ENCODE data around the gene CFAP53.
A peak's percentile ranks its signal among the peaks of the same experiment; 100 is the strongest.

Gene CFAP53

DNA sequence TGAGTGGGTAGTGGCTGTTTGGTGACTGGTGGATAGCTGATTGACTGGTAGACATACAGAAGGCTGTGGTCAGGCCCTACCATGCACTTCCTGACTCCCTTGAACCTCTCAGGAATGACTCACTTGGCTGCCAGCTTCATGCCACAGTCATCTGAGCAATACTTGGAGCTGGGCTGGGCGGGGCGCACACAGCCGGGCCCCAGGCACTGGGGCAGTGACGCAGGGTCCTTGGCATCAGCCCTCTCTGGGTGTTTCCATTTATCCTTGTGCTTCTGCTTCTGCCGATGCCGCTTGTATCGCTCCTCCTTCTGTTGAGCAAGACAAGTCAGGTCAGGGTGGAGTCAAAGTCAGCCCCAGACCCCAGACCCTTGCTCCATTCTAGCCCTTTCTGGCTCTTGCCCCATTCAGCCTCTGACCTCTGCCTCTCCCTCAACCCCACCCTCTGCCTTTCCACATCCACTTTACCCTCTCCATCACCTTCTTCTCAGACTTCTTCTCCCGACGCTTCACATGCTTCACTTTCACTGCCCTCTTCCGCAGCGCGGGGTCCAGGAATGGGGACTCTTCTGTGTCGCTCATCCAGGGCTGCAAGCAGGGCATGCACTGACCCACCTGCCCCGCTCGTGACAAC, 18.1 kb upstream of the CFAP53 start:
- TF ChIP-seq POLR2A (IDR thresholded peaks at IDR 0.05; ENCODE audit: low read length): no peak
- TF ChIP-seq GATA1 (IDR thresholded peaks at IDR 0.05; ENCODE audit: low read depth, low read length): no peak
- DNase-seq: no peak

GRCh38 chr18:50283469-50284209, 17.3 kb upstream of the CFAP53 start:
- TF ChIP-seq GATA1 (IDR thresholded peaks at IDR 0.05; ENCODE audit: low read depth, low read length): no peak
- no peak for TF ChIP-seq POLR2A (IDR thresholded peaks at IDR 0.05; ENCODE audit: low read length)
- no peak for DNase-seq

DNA sequence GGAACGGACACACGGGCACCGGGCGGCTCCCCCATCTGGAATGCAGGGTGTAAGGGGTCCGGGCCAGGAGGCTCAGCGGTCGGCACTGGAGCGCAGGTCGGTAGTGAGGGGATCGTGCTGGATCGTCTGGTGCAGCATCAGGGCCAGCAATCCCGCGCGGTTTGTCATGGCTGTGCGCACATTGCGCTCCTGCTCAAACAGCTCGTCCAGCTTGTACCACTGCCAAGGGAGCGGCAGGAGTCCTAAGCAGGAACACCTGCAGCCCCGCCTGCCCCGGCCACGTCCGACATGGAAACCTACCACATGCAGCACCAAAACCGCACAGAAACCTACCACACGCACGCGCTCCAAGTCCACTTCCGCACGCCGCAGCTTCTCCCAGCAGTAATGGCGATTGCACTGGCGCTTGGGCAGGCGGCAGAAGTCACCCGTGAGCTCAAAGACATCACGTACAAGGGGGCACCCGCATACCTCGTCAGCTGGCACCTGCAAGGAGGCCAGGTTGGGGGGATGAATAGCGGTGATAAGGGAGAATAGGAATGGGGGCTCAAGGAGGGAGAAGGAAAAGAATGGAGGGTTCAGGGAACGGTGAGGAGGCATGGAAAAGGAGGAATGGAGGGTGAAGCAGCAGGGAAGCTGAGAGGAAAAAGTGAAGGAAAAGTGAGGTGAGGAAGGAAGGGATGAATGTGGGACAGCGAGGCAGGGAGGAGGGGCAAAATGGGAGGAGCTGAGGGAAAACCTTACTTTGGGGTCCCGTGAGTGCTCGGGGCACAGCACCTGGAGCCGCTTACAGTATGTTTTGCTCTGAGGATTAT, 16.4 kb upstream of the CFAP53 start:
- DNase-seq: no peak
- TF ChIP-seq GATA1 (IDR thresholded peaks at IDR 0.05; ENCODE audit: low read depth, low read length): no peak

GRCh38 chr18:50281972-50282520, 15.8 kb upstream of the CFAP53 start:
- TF ChIP-seq POLR2A (IDR thresholded peaks at IDR 0.05; ENCODE audit: low read length): no peak
- TF ChIP-seq GATA1 (IDR thresholded peaks at IDR 0.05; ENCODE audit: low read depth, low read length): no peak
- DNase-seq: no peak

DNA sequence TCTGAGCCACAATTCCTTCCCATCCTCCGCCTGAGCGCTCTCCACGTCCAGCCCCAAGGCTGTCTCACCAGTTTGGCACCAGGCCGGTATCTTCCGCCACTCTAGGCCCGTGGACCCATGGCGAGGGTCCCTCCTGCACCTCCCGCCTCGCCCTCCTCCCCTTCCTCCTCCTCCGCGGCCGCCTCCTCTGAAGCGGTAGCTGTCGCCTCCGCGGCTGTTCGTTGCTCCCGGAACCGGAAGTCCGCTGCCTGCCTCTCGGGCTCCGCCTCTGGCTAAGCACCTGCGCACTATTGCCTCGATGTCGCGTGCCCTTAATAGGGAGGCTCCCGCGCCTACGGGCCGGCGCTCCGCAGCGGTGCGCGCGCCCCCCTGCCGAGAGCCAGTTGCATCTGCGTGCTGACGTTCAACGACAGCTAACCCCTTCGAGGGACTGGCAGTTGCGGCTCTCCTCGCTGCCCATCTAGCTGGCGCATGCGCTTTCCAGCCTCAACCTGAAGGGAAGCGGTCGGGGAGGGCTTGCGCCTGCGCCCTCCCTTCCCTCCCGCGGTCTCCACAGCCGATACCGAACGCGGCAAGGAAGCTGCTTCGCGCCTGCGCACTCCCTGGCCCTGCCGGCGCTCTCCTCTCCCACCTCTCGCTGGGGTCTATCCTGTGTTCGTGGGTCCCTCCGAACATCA, 15.1 kb upstream of the CFAP53 start, which contains the start of gene MBD1:
Gene MBD1 (minus strand): TSS at position 229 of the 677 bp plus-strand sequence. CDS start 1,531 bp downstream, outside the sequence.
- peak; percentile 99 to 100 for DNase-seq
- no peak for TF ChIP-seq GATA1 (IDR thresholded peaks at IDR 0.05; ENCODE audit: low read depth, low read length)
- TF ChIP-seq POLR2A (IDR thresholded peaks at IDR 0.05; ENCODE audit: low read length): peak; percentile 99

GRCh38 chr18:50280707-50281294, 14.5 kb upstream of the CFAP53 start:
- DNase-seq: no peak
- TF ChIP-seq GATA1 (IDR thresholded peaks at IDR 0.05; ENCODE audit: low read depth, low read length) (no peak), POLR2A (IDR thresholded peaks at IDR 0.05; ENCODE audit: low read length) (no peak)

DNA sequence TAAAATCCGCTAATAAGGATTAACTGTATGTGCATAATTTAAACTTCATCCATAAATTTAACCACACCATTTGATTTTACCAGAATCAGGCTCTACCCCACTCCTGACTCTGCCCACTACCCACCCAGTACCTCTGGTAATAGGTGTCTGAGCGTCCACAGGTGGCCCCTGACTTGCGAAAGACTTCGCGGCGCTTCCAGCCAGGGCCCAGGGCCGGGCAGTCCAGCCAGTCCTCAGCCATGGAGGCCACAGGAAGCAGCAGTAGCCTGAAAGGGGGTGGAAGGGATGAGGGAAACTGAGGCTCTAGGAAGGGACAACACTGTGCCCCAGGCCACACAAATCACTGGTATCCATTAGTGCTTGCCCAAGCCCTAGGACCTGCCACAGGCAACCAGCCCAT, 13.5 kb upstream of the CFAP53 start:
- TF ChIP-seq POLR2A (IDR thresholded peaks at IDR 0.05; ENCODE audit: low read length) (no peak), GATA1 (IDR thresholded peaks at IDR 0.05; ENCODE audit: low read depth, low read length) (no peak)

DNA sequence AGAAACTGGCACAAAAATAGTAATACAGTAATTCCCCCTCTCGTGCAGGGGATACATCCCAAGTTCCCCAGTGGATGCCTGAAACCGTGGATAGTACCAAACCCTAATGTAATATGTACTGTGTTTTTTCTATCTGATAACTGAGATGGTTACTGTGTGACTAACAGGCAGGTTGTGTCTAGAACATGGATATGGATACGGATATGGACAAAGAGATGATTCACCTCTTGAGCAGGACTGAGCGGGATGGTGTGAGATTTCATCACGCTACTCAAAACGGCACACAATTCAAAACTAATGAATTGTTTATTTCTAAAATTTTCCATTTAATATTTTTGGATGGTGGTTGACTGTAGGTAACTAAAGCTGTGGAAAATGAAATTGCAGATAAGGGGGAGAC, 11.6 kb upstream of the CFAP53 start:
- TF ChIP-seq GATA1 (IDR thresholded peaks at IDR 0.05; ENCODE audit: low read depth, low read length): no peak
- TF ChIP-seq POLR2A (IDR thresholded peaks at IDR 0.05; ENCODE audit: low read length): no peak
- no peak for DNase-seq

More for the DNA sequence above, 13.5 kb upstream of the CFAP53 start:
- no peak for DNase-seq

DNA sequence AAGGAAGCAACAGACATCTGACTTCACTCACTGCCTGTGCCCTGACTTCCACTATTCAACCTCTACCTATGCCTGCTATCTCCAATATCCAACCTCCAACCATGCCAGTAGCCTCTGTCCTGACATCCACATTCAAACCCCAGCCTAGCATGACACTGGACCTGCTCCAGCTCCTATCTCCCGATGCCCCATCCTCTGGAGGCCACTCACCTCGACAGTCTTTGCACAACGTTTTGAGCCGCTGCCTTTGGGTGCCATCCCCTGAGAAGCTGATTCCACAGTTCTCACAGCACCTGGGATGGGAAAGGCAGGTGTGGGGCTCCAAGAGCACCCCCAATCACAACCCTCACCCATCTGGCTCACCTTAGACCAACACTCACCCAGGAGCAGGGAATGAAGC, 10.2 kb upstream of the CFAP53 start:
- TF ChIP-seq POLR2A (IDR thresholded peaks at IDR 0.05; ENCODE audit: low read length): no peak
- TF ChIP-seq GATA1 (IDR thresholded peaks at IDR 0.05; ENCODE audit: low read depth, low read length): no peak
- no peak for DNase-seq

- no peak for DNase-seq
- no peak for TF ChIP-seq GATA1 (IDR thresholded peaks at IDR 0.05; ENCODE audit: low read depth, low read length)
- no peak for TF ChIP-seq POLR2A (IDR thresholded peaks at IDR 0.05; ENCODE audit: low read length)
Measured at GRCh38 chr18:50275503-50276036, 9.3 kb upstream of the CFAP53 start.

- TF ChIP-seq POLR2A (IDR thresholded peaks at IDR 0.05; ENCODE audit: low read length) (no peak), GATA1 (IDR thresholded peaks at IDR 0.05; ENCODE audit: low read depth, low read length) (no peak)
Measured at GRCh38 chr18:50274941-50275340, 8.6 kb upstream of the CFAP53 start.

DNA sequence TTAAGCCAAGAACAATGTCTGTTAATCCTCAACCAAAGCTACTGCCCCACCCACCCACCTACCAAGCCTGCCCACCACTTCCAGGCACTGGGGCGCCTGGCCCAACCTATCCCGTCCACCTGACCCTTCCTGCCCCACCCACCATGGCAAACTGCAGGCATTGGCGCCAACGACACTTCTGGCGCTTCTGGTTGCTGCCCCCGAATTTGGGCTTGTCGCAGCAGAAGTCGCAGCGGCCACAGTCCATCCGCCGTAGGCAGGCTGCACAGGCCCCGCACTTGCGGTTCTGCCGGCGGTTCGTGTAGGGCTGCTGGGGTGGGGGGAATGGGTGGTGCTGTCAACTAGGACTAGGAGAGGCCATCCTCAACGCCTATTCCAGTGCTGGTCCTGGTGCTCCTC, 7.7 kb upstream of the CFAP53 start:
- DNase-seq: no peak
- TF ChIP-seq POLR2A (IDR thresholded peaks at IDR 0.05; ENCODE audit: low read length) (no peak), GATA1 (IDR thresholded peaks at IDR 0.05; ENCODE audit: low read depth, low read length) (no peak)

More at GRCh38 chr18:50274941-50275340, 8.6 kb upstream of the CFAP53 start:
- no peak for DNase-seq
